ENCODE measurements around the gene WBP11.

WBP11 gene

DNA sequence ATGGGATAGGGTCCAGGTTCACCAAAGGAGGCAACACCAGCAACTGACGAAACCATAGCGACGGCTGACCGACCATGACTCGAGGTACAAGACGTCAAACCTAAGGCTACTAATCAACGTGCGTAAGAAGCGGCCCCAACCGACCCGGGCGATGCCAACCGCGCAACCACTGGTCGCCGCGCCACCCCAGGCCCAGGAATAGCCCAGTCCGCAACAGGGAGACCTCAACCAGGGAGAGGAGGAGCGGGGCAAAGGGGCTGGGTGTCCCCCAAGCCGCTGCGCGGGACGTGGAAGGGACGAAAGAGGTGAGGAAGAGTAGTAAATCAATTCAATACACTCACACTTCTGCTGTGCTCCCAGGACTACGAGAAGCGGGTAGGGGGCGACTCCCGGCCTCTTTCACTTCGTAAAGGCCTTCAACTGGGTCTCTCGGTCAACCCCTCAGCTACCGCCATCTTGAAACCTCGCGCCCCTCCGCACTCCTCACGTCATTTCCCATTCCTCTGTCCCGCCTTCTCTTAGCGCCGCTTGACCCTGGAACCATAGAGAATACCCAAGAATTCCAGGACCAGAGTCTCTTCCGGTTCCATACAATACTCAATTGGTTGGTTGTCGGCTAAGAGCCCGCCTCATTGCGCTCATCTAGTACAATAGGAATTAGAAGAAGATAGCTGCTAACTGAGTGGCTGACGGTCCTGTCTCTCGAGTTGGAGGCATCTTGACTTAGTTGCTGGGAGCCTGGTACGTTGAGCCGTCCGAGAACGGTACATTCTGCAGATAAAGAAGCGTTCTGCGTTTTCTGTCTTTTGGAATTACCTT is at the start of gene WBP11, which contains the start of gene C12orf60:
TSS of gene WBP11 (minus strand) at position 468 of the 819 bp plus-strand sequence. CDS start 2,095 bp downstream, outside the sequence.
TSS of gene C12orf60 (plus strand) at position 660 of the 819 bp plus-strand sequence. CDS start 19,266 bp downstream, outside the sequence.
- DNase-seq (ENCODE audit: low read depth in 2 of 2), result peak; percentile 77 to 80

DNA sequence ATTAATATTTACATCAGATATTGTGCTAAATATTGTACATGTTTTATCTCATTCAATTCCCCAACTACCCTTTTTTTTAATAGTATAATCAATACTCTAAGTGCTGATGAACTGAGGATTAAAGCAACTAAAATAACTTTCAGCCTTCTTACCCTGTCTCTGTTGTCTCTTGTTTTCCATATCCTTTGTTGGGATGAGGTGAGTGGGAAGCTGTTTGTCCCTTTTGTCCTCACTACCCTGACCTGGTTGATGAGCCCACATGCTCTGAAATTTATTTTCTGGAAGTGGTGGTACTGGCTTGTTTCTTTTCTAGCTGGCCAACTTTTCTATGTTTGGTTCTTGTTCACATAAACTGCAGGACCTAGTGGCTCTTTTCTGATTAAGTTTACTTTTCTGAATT is 49.6 kb upstream of the WBP11 start:
- no peak for DNase-seq (ENCODE audit: low read depth in 2 of 2)

DNA sequence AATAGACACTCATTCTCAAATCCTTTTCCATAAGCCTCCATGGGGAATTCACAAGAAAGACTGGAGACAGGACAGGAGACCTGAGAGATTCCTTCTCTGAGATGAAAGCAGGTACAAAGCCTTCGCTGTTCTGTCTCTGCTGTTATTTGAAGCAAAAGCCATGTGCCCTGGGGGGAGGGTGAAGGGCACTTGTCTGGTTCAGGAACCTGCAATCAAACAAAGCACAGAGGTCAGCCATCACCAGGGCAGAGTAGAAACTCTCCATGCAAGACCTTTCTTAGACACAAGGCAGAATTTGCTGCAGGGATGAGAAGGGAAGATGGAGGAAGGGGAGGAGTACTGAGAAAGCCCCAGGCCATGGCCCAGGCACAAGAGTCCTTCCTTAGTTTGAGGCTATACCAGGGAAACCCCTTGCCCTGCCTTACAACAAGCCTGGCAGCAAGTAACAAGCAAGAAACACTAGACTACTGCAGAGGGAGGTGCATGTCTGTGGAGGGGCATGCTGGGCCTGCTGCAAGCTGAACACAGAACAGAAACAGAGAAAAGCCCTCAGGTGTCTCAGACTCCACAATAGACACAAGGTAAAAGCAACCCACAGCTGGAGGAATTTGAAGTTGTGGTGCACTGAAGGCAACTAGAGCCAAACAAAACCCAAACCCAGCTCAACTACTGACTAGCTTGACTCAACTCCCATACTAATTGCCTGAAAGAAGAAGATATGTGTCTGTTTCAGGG is 47.8 kb upstream of the WBP11 start:
- no peak for DNase-seq (ENCODE audit: low read depth in 2 of 2)

GRCh38 chr12:14849661-14850060 is 46.4 kb upstream of the WBP11 start:
- no peak for DNase-seq (ENCODE audit: low read depth in 2 of 2)

DNA sequence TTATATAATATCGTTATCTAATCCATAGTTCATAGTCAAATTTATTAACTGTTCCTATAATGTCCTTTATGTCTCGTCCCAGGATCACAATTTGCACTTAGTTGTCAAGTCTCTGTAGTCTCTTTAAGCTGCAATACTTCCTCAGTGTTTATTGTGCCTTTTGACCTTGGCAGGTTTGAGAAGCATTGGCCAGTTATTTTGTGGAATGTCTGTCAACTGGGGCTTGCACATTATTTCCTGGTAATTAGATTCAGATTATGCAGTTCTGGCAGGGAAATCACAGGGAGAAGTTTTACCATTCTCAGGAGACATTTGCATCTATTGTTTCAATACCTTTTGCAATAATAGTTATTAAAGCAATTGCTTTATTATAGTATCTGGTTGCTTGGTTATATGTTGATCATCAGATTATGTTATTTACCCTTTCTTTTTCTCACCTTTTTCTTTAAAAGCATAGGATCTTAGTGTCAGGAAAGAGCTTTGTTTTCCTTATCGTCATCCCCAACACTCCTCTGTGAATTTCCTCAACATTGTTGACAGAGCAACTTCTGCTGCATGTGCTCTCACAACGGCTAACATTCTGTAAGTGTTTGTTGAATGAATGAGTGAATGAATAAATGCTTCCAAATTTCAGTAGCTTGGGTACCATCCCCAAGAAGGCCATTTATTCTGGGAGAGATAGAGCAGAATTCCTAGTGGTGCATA is 43.8 kb upstream of the WBP11 start:
- DNase-seq (ENCODE audit: low read depth in 2 of 2), result no peak

GRCh38 chr12:14846042-14846587 is 42.8 kb upstream of the WBP11 start:
- DNase-seq (ENCODE audit: low read depth in 2 of 2), result no peak

DNA sequence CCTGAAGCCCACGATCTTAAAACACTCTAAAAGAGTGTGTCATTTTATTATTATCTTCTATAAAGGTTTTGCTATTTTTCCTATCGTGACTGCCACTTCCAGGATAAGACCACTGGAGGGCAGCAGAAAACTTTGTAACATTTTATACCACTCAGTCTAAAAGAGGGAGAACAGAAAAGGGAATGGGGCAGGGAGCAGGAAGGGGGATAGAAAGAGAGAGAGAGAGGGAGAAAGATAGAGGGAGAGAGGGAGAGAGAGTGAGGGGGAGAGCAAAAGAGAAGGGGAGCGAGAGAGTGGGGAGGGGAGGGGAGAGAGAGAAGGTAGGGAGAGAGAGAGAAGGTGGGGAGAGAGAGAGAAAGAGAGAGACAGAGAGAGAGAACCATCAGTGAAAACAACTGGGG is 42.1 kb upstream of the WBP11 start:
- DNase-seq (ENCODE audit: low read depth in 2 of 2), result no peak

DNA sequence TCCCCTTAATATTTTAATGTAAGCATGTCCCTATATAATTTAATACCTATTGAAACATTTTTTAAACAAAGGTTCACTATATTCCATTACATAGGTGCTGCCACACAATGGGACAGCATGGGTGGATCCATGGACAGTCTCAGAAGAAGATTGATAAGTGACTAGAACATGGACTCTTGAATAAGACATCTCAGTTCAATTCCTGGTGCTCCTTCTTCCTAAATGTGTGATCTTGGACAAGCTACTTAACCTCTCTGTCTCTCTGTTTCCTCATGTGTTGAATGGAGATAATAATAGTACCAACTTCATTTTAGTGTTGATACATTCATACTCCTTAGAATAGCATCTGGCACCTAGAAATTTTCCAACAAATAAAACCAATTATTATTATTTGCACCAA is 41.1 kb upstream of the WBP11 start:
- no peak for DNase-seq (ENCODE audit: low read depth in 2 of 2)

DNA sequence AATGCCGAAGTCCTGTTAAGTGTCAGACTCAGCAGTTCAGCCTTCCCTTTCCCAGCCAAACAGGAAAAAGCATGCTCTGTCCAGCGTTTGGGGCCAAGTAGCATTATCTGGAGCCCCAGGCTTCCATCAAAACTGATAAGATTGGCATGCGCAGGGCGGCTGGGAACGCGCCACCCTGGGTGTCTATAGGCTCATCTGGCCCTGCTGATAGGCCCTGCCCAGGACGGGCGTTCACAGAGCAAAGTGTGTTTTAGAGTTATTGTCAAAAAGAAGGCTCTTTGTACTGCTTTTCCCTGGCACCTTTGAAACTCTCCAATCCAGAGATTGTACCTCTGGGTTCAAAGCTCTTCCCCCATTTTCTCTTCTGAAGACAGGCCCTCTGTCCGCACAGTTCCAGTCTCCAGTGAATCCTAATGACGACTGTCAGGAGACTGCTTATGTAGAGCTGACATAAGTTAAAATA is 40.2 kb upstream of the WBP11 start, which contains the start of gene ART4:
TSS of gene ART4 (minus strand) at position 102 of the 463 bp plus-strand sequence. CDS start 413 bp downstream, outside the sequence.
- no peak for DNase-seq (ENCODE audit: low read depth in 2 of 2)

DNA sequence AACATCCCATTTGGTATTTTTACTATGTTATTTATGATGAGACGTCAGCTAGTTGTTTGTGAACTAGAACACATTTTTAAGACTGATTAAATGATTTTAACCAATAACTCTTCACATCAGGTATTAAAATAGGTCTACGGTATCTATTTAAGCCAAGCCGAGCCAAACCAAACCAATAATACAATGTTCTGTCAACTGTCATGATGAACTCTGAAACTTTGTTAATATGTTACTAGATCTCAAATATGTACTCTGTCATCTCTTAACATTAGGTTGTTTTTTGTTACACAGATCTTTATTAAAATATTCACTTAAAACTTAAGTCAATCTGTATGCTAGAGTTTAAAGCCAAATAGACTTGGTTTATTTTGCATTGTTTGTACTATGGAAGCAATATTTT is 39.0 kb upstream of the WBP11 start:
- DNase-seq (ENCODE audit: low read depth in 2 of 2), result no peak

DNA sequence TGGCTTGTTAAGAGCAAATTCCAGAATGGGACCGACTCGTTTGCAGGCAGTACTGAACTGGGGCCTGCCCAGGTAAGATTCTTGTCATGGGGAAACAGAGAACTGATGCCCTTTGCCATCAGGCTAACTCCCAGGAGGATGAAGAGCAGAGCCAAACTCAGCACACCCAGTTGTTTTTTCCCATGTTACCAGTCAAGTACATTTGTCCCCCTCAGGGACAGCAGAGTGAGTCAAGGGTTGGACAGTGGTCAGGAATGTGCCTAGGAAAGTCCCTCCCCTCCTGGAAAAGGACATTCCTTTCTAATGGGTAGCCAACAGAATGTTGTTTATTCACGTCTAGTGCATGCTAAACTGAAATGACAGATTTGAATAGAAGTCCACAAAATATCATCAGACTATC is 38.5 kb upstream of the WBP11 start:
- DNase-seq (ENCODE audit: low read depth in 2 of 2), result no peak

GRCh38 chr12:14840616-14841015 is 37.3 kb upstream of the WBP11 start:
- DNase-seq (ENCODE audit: low read depth in 2 of 2), result no peak

DNA sequence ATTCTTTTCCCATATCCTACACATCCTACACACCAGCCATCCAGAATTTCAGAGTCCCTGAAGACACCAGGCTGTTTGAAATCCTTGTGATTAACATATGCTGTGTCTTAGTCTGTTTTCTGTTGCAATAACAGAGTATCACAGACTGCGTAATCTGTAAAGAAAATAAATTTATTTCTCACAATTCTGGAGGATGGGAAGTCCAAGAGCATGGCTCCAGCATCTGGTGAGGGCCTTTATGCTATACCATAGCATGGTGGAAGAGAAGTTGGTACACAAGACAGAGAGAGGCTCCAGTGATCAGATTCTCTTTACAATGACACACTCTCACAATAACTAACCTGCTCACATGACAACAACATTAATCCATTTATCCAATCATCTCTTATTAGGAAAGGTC is 36.0 kb upstream of the WBP11 start:
- no peak for DNase-seq (ENCODE audit: low read depth in 2 of 2)

DNA sequence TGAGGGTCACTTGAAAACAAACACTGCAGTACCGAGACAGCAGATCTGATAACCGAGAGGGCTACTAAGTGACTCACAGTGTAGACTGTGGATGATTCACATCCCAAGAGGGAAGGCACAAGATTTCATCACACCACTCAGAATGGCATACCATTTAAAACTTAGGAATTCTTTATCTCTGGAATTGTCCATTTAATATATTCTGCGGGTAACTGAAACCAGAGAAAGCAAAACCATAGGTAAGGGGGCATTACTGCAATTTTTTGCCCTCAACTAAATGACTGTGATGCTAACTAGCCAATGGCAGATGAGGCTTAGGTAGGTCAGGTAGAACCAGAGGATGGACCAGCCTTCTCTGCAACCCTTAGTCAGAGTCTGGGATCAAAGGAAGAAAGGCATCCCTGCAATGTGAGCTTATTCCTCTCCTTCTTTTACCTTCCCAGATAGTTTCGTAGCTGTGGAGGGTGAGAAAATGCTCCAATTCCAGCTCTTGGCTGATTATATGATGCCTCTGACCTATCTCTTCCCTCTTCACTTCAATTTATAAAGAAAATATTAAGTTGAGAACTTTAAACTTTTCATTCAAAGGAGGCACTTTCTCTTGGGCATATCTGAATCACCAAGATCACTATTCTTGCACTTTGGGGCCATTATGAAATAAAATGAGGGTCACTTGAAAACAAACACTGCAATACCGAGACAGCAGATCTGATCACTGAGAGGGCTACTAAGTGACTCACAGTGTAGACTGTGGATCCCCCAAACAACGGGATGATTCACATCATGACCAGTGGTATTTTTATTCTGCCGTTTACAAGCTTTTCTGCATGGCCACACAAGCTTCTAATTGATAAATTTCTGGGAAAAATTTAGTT is 33.3 kb upstream of the WBP11 start:
- no peak for DNase-seq (ENCODE audit: low read depth in 2 of 2)

GRCh38 chr12:14834509-14834908 is 31.2 kb upstream of the WBP11 start:
- DNase-seq (ENCODE audit: low read depth in 2 of 2), result no peak

DNA sequence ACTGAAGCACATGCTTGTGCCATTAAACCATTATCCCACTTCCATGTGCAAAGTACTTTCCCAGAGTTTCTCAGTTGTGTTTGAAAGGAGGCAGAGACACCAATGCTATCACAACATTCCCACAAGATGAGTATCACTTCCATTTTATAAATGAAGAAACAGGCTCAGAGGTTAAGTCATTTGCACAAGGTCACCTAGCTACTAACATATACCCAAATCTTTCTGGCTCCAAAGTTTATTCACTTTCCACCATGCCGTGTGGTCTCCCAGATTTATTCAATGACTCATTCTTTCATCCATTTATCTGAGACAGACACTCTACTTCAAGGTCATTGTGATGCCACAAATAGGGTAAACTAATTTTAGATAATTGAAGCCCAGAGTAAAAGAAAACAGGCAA is 30.7 kb upstream of the WBP11 start:
- DNase-seq (ENCODE audit: low read depth in 2 of 2), result no peak

- DNase-seq (ENCODE audit: low read depth in 2 of 2), result no peak
These were observed 30.1 kb upstream of the WBP11 start for GRCh38 chr12:14833336-14833735.

DNA sequence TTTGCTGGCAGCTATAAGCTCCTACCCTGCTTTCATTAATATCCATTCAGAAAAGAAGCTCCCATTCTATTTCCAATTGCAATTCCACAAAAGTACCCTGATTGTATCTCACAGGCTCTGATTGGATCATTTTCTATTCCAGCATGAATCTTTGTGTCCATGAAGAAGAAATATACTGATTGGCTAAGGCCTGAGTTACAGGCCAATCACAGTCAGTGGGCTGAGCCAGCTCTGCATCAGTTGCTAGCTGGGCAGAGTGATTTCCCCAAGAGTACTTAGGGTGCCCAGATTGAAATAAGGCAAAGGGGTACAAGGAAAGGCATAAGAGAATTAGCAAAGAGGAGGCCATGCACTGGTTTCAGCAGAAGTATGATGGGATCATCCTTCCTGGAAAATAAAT is 25.6 kb upstream of the WBP11 start:
- DNase-seq (ENCODE audit: low read depth in 2 of 2), result no peak

DNA sequence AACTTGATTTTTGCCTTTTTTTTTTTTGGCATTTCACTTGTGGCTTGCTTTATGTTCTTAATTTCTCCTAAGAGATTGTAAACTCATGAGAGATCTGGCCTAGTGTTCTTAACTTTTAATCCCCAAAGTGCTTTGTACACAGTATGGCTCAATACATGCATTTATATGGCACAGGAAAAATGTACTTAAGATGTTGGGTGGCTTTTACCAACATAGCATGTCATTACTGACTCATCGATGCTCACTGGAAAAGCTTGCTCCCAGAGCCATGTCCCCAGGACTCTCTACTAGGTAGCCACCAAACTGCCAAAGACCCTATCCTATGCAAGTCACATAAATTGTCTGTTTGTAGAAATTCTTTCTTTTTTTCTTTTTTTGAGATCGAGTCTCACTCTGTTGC is 23.8 kb upstream of the WBP11 start:
- DNase-seq (ENCODE audit: low read depth in 2 of 2), result no peak

GRCh38 chr12:14826491-14826890 is 23.2 kb upstream of the WBP11 start:
- DNase-seq (ENCODE audit: low read depth in 2 of 2), result no peak

GRCh38 chr12:14825256-14825655 is 22.0 kb upstream of the WBP11 start:
- no peak for DNase-seq (ENCODE audit: low read depth in 2 of 2)
